PC-3 (cell line): ENCODE measurements around the gene SLC16A9. TPM values are rescaled to one million over a fixed set of nuclear protein-coding genes. Genes with fewer than 3 reads are reported as not detected.
A peak's percentile ranks its signal among the peaks of the same experiment; 100 is the strongest.

ENCODE experiments used
- ATAC-seq: fragments of 200-7000 bp; cut with Tn5 transposase; 2 replicates; pipeline ENCODE4 v1.9.1; 2020; ENCODE audit warnings: mild to moderate bottlenecking, moderate library complexity
- BruUV-seq: library from RNA; stranded (reverse); fragments of 400-500 nt; replicated peaks from 2 replicates; lab custom pipeline; 2021; lab: Mats Ljungman, UMichigan
- CTCF ChIA-PET: fragments of 300-600 bp; sonication (Branson Sonifier 250); formaldehyde crosslinking; loops from one replicate; lab custom pipeline; 2022; ENCODE audit warnings: antibody characterized with exemption; lab: Charles Lee
- POLR2A ChIA-PET: fragments of 300-600 bp; sonication (Branson Sonifier 250); formaldehyde crosslinking; loops from one replicate; lab custom pipeline; 2022; ENCODE audit warnings: antibody characterized with exemption; ENCODE audit not compliant: unreplicated experiment; lab: Charles Lee
- DNase-seq: peaks from one replicate; pipeline ENCODE4 v3.0.0-alpha.2; 2015
- H2AFZ ChIP-seq: fragments of 300-600 bp; sonication (generic); 2 replicates; pipeline ENCODE4 v1.6.0; 2016; ENCODE audit warnings: antibody characterized with exemption, low read length
- H3F3A ChIP-seq: fragments of 300-600 bp; sonication (generic); one replicate; pipeline ENCODE4 v1.6.0; 2017; ENCODE audit warnings: antibody characterized with exemption, low read length, control low read depth, mild to moderate bottlenecking; ENCODE audit not compliant: unreplicated experiment
- H3K27ac ChIP-seq: fragments of 300-600 bp; sonication (generic); 2 replicates; pipeline ENCODE4 v1.5.1; 2016; ENCODE audit warnings: mild to moderate bottlenecking, low read length
- H3K27me3 ChIP-seq: fragments of 300-600 bp; sonication (generic); 2 replicates; pipeline ENCODE4 v1.6.1; 2016; ENCODE audit warnings: low read length, mixed read lengths
- H3K36me3 ChIP-seq: fragments of 300-600 bp; sonication (generic); 2 replicates; pipeline ENCODE4 v1.6.1; 2016; ENCODE audit warnings: low read depth, mixed run types, low read length, mixed read lengths
- H3K4me1 ChIP-seq: fragments of 300-600 bp; sonication (generic); 2 replicates; pipeline ENCODE4 v1.5.1; 2016; ENCODE audit warnings: low read length; ENCODE audit not compliant: insufficient read depth
- H3K4me2 ChIP-seq: fragments of 300-600 bp; sonication (generic); 2 replicates; pipeline ENCODE4 v1.6.0; 2016; ENCODE audit warnings: low read length
- H3K4me3 ChIP-seq: fragments of 300-600 bp; sonication (generic); 2 replicates; pipeline ENCODE4 v1.5.1; 2016; ENCODE audit warnings: mild to moderate bottlenecking, low read length, mixed read lengths
- H3K79me2 ChIP-seq: fragments of 300-600 bp; sonication (generic); 2 replicates; pipeline ENCODE4 v1.6.1; 2017; ENCODE audit warnings: low read length, mixed read lengths
- H3K9ac ChIP-seq: fragments of 300-600 bp; sonication (generic); 2 replicates; pipeline ENCODE4 v1.6.0; 2016; ENCODE audit warnings: mild to moderate bottlenecking, low read length
- H3K9me2 ChIP-seq: fragments of 300-600 bp; sonication (generic); replicated peaks from 2 replicates; pipeline ENCODE4 v1.6.1; 2016; ENCODE audit warnings: mixed run types, low read length, mixed read lengths
- H3K9me3 ChIP-seq: fragments of 300-600 bp; sonication (generic); 2 replicates; pipeline ENCODE4 v1.6.1; 2016; ENCODE audit warnings: low read length, mixed read lengths
- H4K20me1 ChIP-seq: fragments of 300-600 bp; sonication (generic); 2 replicates; pipeline ENCODE4 v1.6.1; 2016; ENCODE audit warnings: low read length, mixed read lengths
- CTCF ChIP-seq: fragments of 300-600 bp; sonication (generic); conservative IDR thresholded peaks from 2 replicates; pipeline ENCODE4 v1.5.1; 2017; ENCODE audit warnings: antibody characterized with exemption, low read depth, mild to moderate bottlenecking, low read length
- EZH2 ChIP-seq: fragments of 300-600 bp; sonication (generic); IDR thresholded peaks from one replicate; pipeline ENCODE4 v1.6.1; 2017; ENCODE audit warnings: antibody characterized with exemption, mild to moderate bottlenecking, low read length; ENCODE audit not compliant: unreplicated experiment
- EZH2phosphoT487 ChIP-seq: fragments of 300-600 bp; sonication (generic); IDR thresholded peaks from 2 replicates; pipeline ENCODE4 v1.6.1; 2018; ENCODE audit warnings: mild to moderate bottlenecking, antibody characterized with exemption, low read length, borderline replicate concordance
- intact Hi-C: fragments of 100-400 bp; cut with micrococcal nuclease; formaldehyde crosslinking; loops from 2 replicates; pipeline ENCODE4 v1.9.0; 2023
- total RNA-seq: library from RNA; depleted of rRNA; stranded (reverse); fragments of >200 nt; gene quantifications from 2 replicates; pipeline ENCODE4 v1.2.3, GENCODE V29; 2014

SLC16A9 gene
- total RNA-seq, 1 experiment from 2014 or later = 17.4 TPM

- Histone ChIP-seq H3K4me2 (no peak overlapping the region), H2AFZ (no peak overlapping the region), H3K27me3 (no peaks in the 10 kb centered on the region), H4K20me1 (no peaks in the 10 kb centered on the region), H3F3A (no peaks in the 10 kb centered on the region), H3K36me3 (no peaks in the 10 kb centered on the region), H3K9me3 (no peaks in the 10 kb centered on the region), H3K4me3 (no peak overlapping the region), H3K79me2 (no peaks in the 10 kb centered on the region), H3K27ac (no peak overlapping the region), H3K4me1 (peaks cover 35% of the 10 kb centered on the region), H3K9ac (no peak overlapping the region), H3K9me2 (no peaks in the 10 kb centered on the region)
- ChIA-PET POLR2A (interaction anchor here (0.6 kb wide), 1 partner anchor 719 kb away, joined by 6 read pairs; no protein-coding TSS in a partner anchor), CTCF (no interaction called here)
- TF ChIP-seq EZH2phosphoT487 (no peak), CTCF (no peak), EZH2 (no peak)
- ATAC-seq (no peak), DNase-seq (peak; percentile 45)
- intact Hi-C loops = no loop called here
- BruUV-seq = no TSS peak
Observed at GRCh38 chr10:59624136-59624535, 85.5 kb downstream of the SLC16A9 start.

GRCh38 chr10:59623133-59624121 is 86.2 kb downstream of the SLC16A9 start:
- H3K4me2 ChIP-seq = no peak overlapping the region
- no peak overlapping the region for H3K4me3 ChIP-seq
- intact Hi-C loops = no loop called here
- H3K9me3 ChIP-seq = no peaks in the 10 kb centered on the region
- no peak overlapping the region for H2AFZ ChIP-seq
- BruUV-seq = no TSS peak
- no peaks in the 10 kb centered on the region for H3K27me3 ChIP-seq
- ChIA-PET POLR2A (no interaction called here), CTCF (interaction anchor here (0.7 to 1.0 kb wide), 3 partner anchors 36 to 207 kb away, joined by 3 read pairs; no protein-coding TSS in a partner anchor)
- no peak for ATAC-seq
- H4K20me1 ChIP-seq = no peaks in the 10 kb centered on the region
- no peaks in the 10 kb centered on the region for H3K79me2 ChIP-seq
- H3K27ac ChIP-seq = no peak overlapping the region
- no peaks in the 10 kb centered on the region for H3K9me2 ChIP-seq
- no peak for TF ChIP-seq EZH2
- TF ChIP-seq CTCF = no peak
- TF ChIP-seq EZH2phosphoT487 = no peak
- H3K4me1 ChIP-seq = peaks cover 30% of the 10 kb centered on the region
- no peak overlapping the region for H3K9ac ChIP-seq
- DNase-seq = peak; percentile 12
- H3K36me3 ChIP-seq = no peaks in the 10 kb centered on the region
- H3F3A ChIP-seq = no peaks in the 10 kb centered on the region
